Right ventricle myocardium inferior (tissue), 1 donor: ENCODE measurements around the gene DAP. TPM values are rescaled to one million over a fixed set of nuclear protein-coding genes. Genes with fewer than 3 reads are reported as not detected.

Experiments
- ATAC-seq: fragments of 200-7000 bp; cut with Tn5 transposase; one replicate; pipeline ENCODE4 v1.9.1; 2020; ENCODE audit warnings: mild to moderate bottlenecking, moderate library complexity
- DNase-seq: peaks from one replicate; pipeline ENCODE4 v3.0.0; 2021; ENCODE audit errors: missing footprints
- intact Hi-C: fragments of 100-400 bp; cut with DNase I; formaldehyde crosslinking; loops from one replicate; pipeline ENCODE4 v1.11.0; 2022
- total RNA-seq: library from RNA; stranded (reverse); fragmentation: NEBNext Ultra II Directional; extraction: Animal tissue kit (Norgen Biotek cat#: 25700); gene quantifications from one replicate; pipeline ENCODE4 v1.2.1, GENCODE V29; 2021
- donor health status: DM: no; HTN: yes; CAD: no; lungs with severe emphysema.

The DAP gene
- total RNA-seq, 1 donor from 2014 or later: 18.7 TPM

- DNase-seq: no peak
- intact Hi-C loops: loop anchor here (5.0 kb wide), 1 partner anchor 61 kb away; no protein-coding TSS in a partner anchor
- ATAC-seq: no peak
Measured at GRCh38 chr5:10762776-10763500, 1.9 kb upstream of the DAP start.

DNA sequence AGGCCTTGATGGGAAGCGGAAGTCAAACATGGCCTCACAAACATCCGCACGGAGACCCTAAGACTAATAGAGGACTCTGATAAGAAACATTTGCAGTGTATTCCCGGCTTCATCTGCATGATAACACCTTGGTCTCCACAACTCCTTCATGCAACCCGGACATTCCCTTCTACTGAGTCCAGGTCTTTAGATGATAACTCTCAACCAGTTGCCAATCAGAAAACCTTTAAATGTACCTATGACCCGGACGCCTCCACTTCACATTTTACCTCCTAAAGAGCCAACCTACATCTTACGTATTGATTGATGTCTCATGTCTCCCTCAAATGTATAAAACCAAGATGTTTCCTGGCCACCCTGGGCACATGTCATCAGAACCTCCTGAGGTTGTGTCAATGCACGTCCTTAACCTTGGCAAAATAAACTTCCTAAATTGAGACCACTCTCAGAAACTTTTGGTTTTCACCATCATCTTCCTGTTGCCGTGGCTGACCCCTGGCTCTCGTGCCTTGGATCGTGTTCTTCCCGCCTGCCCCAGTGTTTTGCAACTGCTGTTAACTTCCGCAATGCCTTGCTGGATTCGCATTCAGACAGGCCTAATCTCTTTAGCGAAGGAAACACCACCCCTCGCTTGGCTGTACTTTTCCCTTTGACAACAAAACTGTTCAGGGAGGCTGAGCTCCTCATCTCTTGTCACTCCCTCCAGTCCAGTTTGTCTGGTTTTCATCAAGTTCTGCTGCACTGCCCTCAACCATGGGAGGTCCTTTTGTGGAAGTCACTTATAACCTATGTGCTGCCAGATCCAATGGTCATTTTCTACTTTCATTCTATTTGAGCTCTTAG is 1.1 kb upstream of the DAP start:
- intact Hi-C loops: loop anchor here (5.0 kb wide), 1 partner anchor 60 kb away; no protein-coding TSS in a partner anchor
- peak; percentile 20 for ATAC-seq
- DNase-seq: no peak

GRCh38 chr5:10760921-10761184 is 181 bp downstream of the DAP start:
- DNase-seq: no peak
- intact Hi-C loops: loop anchor here (5.0 kb wide), 1 partner anchor 59 kb away; no protein-coding TSS in a partner anchor
- ATAC-seq: no peak

- peak; percentile 77 for DNase-seq
- intact Hi-C loops: loop anchor here (5.0 kb wide), 1 partner anchor 58 kb away; no protein-coding TSS in a partner anchor
Measured at GRCh38 chr5:10760096-10760920, 726 bp downstream of the DAP start.

DNA sequence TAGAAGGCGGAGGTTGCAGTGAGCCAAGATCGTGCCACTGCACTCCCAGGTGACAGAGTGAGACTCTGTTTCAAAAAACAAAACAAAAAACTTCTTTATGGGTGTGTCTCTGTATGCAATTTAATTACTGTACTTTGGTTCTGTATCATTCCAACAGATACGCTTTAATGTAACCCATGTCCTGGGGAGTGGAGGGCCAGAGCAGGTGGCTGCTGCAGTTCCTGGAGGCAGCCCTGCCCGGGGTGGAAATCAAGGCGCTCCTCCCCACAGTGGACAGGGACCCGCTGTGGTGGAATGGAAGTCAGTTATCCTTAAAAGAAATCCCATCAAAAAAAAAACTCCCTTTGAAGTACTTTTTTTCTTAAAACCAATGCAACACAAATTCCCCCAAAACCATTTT is 1.9 kb downstream of the DAP start:
- no peak for ATAC-seq

More at GRCh38 chr5:10760096-10760920, 726 bp downstream of the DAP start:
- peak; percentile 26 for ATAC-seq

DNA sequence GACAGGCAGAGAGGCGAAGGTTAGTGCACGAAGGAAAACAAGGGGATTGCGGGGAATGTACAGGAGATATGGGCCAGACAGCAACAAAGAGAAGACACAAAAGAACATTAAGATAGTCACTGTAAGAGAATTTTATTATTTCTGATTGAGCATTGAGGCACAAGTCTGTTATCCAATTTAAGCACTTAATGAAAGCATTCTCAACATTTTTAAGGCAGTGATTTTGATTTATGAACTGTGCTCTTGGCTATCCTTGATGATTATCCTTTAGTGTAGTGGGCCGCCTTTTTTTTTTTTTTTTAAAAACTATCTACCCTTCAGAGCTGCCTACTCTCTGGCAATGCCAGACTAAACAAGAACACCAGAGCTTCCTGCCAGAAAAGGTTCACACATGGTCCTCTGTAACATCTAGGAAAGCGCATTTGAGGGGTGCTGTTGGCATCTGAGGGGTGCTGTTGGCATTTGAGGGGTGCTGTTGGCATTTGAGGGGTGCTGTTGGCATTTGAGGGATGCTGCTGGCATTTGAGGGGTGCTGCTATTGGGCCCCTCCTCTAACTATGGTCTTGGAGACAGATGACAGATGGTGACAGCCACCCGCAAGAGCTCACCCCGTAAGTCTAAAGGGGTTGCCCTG is 3.0 kb downstream of the DAP start:
- DNase-seq (no peak), ATAC-seq (no peak)
- intact Hi-C loops: no loop called here

More for the DNA sequence above, 1.9 kb downstream of the DAP start:
- no peak for DNase-seq
- intact Hi-C loops: no loop called here

DNA sequence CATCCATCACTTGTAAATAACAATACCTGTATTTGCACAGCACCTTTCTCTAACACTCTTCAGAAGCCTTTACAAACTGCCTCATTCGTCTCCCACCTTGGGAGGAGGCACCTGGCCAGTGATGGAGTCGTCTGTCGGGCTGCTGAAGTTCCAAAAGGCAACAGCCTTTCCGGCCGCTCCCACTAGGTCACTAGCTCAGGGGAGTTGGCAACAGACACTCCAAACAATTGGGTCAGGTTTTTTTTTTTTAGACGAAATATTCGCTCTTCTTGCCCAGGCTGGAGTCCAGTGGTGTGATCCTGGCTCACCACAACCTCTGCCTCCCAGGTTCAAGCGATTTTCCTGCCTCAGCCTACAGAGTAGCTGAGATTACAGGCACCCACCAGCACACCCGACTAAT is 4.0 kb downstream of the DAP start:
- intact Hi-C loops: no loop called here
- ATAC-seq: no peak
- no peak for DNase-seq

DNA sequence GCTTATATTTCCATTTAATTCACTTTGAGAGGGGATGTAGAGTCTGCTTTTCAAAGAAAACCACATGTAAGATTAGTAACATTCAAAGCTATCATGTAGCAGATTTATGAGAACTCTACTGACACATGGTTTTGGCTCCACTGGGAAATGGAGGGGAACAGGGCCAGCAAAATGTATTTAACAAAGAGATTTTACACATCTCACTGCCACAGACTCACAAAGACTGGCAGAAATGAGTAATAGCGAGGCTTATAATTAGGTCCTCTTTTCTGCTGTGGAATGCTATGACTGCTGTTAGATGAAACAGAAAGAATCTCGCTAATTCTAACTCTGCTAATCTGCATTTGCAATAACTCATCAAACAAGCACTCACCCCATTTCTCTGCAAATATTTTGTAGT is 4.5 kb downstream of the DAP start:
- DNase-seq: no peak
- no peak for ATAC-seq
- intact Hi-C loops: no loop called here

- ATAC-seq (no peak), DNase-seq (no peak)
- intact Hi-C loops: no loop called here
Measured at GRCh38 chr5:10753178-10753577, 7.9 kb downstream of the DAP start.

DNA sequence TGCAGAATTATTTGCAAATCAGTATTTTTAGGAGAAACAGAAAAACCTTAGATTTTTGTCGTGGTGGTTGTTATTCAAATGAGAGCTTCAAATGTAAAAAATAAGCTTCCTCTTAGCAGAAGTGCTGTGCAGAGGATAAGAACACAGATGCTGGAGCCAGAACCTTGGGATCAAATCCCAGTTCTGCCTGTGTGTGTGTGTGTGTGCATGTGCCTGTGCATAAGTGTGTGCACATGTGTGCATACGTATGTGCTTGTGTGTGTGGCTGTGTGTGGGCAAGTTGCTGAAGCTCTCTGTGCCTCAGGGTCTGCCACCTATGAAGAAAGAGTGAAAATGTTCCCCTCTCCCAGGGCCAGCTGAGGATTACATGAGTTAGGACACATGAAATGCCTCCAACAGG is 8.6 kb downstream of the DAP start:
- DNase-seq (no peak), ATAC-seq (no peak)
- intact Hi-C loops: no loop called here

- intact Hi-C loops: no loop called here
- no peak for DNase-seq
- ATAC-seq: no peak
Measured at GRCh38 chr5:10750909-10751308, 10.1 kb downstream of the DAP start.

- DNase-seq: no peak
- intact Hi-C loops: no loop called here
- no peak for ATAC-seq
Measured at GRCh38 chr5:10747678-10748622, 13.1 kb downstream of the DAP start.

DNA sequence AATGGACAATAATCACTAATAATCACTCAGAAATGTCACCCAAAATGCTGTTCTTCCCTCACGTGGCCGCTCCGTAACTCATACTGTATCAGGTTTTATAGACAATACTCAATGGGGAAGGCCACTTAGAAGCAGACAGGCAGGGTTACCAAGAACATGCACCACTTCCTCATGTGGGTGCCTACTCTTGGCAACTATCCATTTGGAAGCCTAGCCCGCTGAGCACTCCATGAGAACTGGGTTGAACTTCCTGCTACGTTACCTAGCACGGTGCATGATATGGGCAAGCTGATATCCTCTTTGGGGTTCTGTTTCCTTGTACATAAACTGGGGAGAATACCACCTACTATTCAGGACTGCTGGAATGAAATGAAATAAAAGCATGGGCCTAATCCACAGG is 14.3 kb downstream of the DAP start:
- DNase-seq (no peak), ATAC-seq (peak; percentile 54)
- intact Hi-C loops: no loop called here

GRCh38 chr5:10745133-10745532 is 15.9 kb downstream of the DAP start:
- DNase-seq (no peak), ATAC-seq (peak; percentile 89)
- intact Hi-C loops: no loop called here

GRCh38 chr5:10744681-10745080 is 16.4 kb downstream of the DAP start:
- peak; percentile 77 for ATAC-seq
- DNase-seq: no peak
- intact Hi-C loops: loop anchor here (5.0 kb wide), 1 partner anchor 42 kb away; no protein-coding TSS in a partner anchor

GRCh38 chr5:10743951-10744350 is 17.1 kb downstream of the DAP start:
- no peak for DNase-seq
- intact Hi-C loops: loop anchor here (5.0 kb wide), 1 partner anchor 42 kb away; no protein-coding TSS in a partner anchor
- no peak for ATAC-seq

GRCh38 chr5:10743526-10743925 is 17.5 kb downstream of the DAP start:
- ATAC-seq (no peak), DNase-seq (no peak)
- intact Hi-C loops: loop anchor here (5.0 kb wide), 1 partner anchor 41 kb away; no protein-coding TSS in a partner anchor

- intact Hi-C loops: loop anchor here (5.0 kb wide), 1 partner anchor 39 kb away; no protein-coding TSS in a partner anchor
- ATAC-seq (no peak), DNase-seq (no peak)
Measured at GRCh38 chr5:10741661-10742060, 19.4 kb downstream of the DAP start.
